ENCODE data around the gene CYTH4.

DNA sequence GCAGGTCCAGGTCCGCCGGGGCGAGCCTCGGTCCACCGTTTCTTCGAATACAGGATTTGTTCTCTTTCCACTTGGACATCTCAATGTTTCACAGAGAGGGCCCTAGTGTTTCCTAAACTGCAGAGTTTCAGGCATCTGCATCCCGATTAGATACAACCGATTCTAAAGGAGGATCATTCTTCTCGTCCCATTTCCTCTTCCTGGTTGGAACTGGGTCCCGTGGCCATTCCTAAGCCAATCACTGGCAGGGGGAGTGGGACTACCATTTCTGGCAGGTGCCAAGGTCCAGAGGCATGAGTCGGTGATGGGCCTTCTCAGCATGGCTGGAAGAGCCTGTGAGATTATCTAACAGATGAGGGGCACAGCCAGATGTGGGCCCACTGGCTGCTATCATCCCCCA lies 76.1 kb downstream of the CYTH4 start:
- TF ChIP-seq POLR2A (IDR thresholded peaks at IDR 0.05; ENCODE audit: low read length), result no peak
- TF ChIP-seq GATA1 (IDR thresholded peaks at IDR 0.05; ENCODE audit: low read depth, low read length), result no peak

Data from erythroblast (primary cell).